Motor neuron (in vitro differentiated cells): ENCODE data around the gene SBNO2. TPM values are rescaled to one million over a fixed set of nuclear protein-coding genes. Genes with fewer than 3 reads are reported as not detected.

ENCODE experiments used
- ATAC-seq, 8 experiments: fragments of 200-7000 bp; cut with Tn5 transposase; replicated peaks in 6 of 8; 2 replicates each; pipeline ENCODE4 v1.8.0; 2021; ENCODE audit warnings: mild to moderate bottlenecking in 8 of 8, moderate library complexity in 8 of 8
- H3K27ac ChIP-seq, 2 donors: fragments of 250-450 bp; sonication (Bioruptor Pico); 2 replicates each; pipeline ENCODE4 v1.9.0; 2021; ENCODE audit warnings: antibody characterized with exemption in 2 of 2, mild to moderate bottlenecking in 2 of 2, moderate library complexity in 1 of 2
- H3K4me1 ChIP-seq, 2 donors: fragments of 250-450 bp; sonication (Bioruptor Pico); replicated peaks in 1 of 2; 2 replicates each; pipeline ENCODE4 v1.6.1; 2021; ENCODE audit warnings: antibody characterized with exemption in 2 of 2, mild to moderate bottlenecking in 2 of 2, moderate library complexity in 1 of 2
- H3K4me3 ChIP-seq, 5 donors: fragments of 250-450 bp; sonication (Bioruptor Pico); 2 replicates each; pipeline ENCODE4 v1.9.0; 2021; ENCODE audit warnings: antibody characterized with exemption in 5 of 5, mild to moderate bottlenecking in 5 of 5, moderate library complexity in 4 of 5
- WGBS, 10 experiments: fragments of 450-650 bp; shearing (Covaris generic); methylation state at CpG; one replicate each; pipeline ENCODE4 v1.0.0; 2022; 5-methylcytosine and 5-hydroxymethylcytosine counted together
- in situ Hi-C, 9 experiments: fragments of 400-800 bp; cut with MboI; loops; one replicate each; pipeline ENCODE4 v1.15.0; 2021; ENCODE audit warnings: low sequenced_read_pairs in 9 of 9, low pct_unique_long_range_greater_than_20kb in 2 of 9; ENCODE audit not compliant: unreplicated experiment in 9 of 9
- total RNA-seq, 8 experiments: library from RNA; unstranded; fragments of 300-600 nt; gene quantifications; 2 replicates each; pipeline versions ENCODE4 v1.2.3 to v1.2.4, GENCODE V29; 2022

The SBNO2 gene
- total RNA-seq, 8 experiments from 2014 or later, result 5.6 to 54.9 (median 22.5) TPM

DNA sequence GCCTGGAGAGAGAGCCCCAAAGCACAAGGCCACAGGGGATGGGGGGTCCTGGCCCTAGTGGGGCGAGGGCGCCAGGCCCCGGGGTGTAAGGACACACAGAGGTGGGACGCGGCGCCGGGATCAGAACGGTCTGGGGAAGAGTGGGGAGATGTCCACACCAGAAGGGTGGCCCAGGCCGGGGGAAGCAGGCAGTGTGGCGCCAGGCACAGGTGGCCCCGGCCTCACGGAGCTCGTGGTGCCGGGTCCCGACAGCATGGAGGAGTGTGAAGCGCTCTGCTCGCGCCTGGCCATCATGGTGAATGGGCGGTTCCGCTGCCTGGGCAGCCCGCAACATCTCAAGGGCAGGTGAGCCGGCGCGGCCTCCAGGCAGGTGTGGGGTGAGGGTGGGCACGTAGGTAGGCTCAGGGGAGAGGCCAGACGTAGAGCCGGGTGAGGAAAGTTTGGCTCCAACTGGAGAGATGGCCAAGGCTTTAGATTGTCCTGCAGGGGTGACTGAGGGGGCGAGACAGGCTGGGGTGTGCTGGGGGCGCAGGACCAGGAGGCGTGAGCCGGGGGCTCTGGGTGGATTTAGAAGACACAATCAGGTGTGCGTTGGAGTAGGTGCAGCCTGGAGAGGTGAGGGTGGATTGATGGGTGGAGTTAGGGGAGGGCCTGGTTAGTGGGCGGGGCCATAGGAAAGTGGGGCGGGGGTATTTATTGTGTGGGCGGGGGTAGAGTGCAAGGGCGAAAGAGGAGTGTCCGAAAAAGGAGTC is 110.0 kb downstream of the SBNO2 start:
- no peak for ATAC-seq
- H3K4me3 ChIP-seq, result no peak overlapping the region
- WGBS, 10 experiments, result 78 to 100% methylated on average over 2 to 4 of the region's 37 CpGs; no CpG with 5 or more reads in 8 of the 10 experiments

DNA sequence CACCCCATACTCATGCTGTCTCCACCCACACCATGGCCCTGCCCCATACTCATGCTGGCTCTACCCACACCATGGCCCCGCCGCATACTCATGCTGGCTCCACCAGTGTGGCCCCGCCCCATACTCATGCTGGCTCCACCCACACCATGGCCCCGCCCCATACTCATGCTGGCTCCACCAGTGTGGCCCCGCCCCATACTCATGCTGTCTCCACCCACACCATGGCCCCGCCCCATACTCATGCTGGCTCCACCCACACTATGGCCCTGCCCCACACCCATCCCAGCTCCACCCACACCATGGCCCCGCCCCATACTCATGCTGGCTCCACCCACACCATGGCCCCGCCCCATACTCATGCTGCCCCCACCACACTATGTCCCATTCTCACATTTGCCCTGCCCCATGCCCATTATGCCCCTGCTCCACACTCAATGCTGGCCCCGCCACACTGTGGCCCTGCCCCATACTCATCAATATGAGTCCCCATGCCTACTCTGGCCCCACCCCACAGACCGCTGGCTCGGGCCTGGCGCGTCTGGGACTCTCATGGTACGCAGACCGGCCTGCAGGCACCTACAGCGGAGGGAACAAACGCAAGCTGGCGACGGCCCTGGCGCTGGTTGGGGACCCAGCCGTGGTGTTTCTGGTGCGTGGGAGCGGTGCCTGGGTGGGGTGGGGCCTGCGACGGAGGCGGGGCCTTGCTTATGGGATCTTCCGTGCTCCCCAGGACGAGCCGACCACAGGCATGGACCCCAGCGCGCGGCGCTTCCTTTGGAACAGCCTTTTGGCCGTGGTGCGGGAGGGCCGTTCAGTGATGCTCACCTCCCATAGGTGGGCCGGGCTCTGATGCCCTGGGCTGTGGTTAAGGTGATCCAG is 110.8 kb downstream of the SBNO2 start:
- no peak overlapping the region for H3K27ac ChIP-seq
- no peak overlapping the region for H3K4me3 ChIP-seq
- peak in 2 of 8 experiments; percentile 7 to 17 for ATAC-seq
- H3K4me1 ChIP-seq, result peaks cover 12 to 19% of the 10 kb centered on the region in 2 donors
- WGBS, 10 experiments, result no CpG with 5 or more reads among the region's 37 CpGs
- in situ Hi-C loops, result no loop called here

More for the DNA sequence above, 110.0 kb downstream of the SBNO2 start:
- H3K4me1 ChIP-seq, result peaks cover 12 to 19% of the 10 kb centered on the region in 2 donors
- in situ Hi-C loops, result no loop called here
- H3K27ac ChIP-seq, result no peak overlapping the region

DNA sequence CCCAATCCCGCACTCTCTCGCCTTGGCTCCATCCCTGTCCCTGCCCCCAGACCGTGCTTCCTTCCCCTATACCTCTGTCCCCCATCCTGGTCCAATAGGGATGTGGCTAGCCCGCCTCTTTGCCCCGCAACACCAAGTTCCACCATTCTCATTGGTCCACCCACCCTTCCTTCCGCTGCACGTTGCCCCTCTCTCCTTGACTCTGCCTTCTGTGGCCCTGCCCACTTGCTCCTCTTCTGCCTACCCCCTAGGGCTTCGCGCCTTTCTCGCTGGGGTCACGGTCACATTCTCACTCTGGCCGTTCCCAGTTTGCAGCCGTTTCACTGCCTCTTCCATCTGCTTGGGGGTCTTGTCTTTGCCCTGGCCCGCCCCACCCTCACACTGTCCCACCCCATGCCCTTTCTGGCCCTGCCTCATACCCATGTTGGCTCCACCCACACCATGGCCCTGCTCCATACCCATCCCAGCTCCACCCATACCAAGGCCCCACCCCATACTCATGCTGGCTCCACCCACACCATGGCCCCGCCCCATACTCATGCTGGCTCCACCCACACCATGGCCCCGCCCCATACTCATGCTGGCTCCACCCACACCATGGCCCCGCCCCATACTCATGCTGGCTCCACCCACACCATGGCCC is 111.6 kb downstream of the SBNO2 start:
- H3K27ac ChIP-seq, result no peak overlapping the region
- no peak overlapping the region for H3K4me3 ChIP-seq
- in situ Hi-C loops, result no loop called here
- H3K4me1 ChIP-seq, result peaks cover 12 to 18% of the 10 kb centered on the region in 2 donors
- ATAC-seq, result no peak
- WGBS, 10 experiments, result 53 to 93% (median 70%) methylated on average over 2 to 6 of the region's 17 CpGs; no CpG with 5 or more reads in 5 of the 10 experiments

DNA sequence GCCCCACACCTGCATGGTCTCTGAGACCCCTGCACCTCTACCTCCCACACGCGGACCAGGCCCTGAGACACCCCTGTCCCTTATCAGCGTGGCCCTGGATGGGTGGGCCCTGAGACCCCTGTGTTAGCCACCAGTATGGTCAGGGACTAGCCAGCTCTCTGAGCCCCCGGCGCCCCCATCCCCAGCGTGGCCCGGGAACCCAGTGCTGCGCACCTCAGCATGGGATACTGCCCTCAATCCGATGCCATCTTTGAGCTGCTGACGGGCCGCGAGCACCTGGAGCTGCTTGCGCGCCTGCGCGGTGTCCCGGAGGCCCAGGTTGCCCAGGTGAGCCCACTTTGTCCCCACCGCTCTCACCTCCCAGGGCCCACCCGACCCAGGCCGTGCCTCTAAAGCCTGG is 112.1 kb downstream of the SBNO2 start:
- no peak for ATAC-seq
- H3K27ac ChIP-seq, result no peak overlapping the region
- WGBS, 10 experiments, result 77% methylated on average over 5 of the region's 20 CpGs; no CpG with 5 or more reads in 9 of the 10 experiments
- H3K4me1 ChIP-seq, result peaks cover 7 to 14% of the 10 kb centered on the region in 2 donors
- H3K4me3 ChIP-seq, result no peak overlapping the region
- in situ Hi-C loops, result no loop called here

DNA sequence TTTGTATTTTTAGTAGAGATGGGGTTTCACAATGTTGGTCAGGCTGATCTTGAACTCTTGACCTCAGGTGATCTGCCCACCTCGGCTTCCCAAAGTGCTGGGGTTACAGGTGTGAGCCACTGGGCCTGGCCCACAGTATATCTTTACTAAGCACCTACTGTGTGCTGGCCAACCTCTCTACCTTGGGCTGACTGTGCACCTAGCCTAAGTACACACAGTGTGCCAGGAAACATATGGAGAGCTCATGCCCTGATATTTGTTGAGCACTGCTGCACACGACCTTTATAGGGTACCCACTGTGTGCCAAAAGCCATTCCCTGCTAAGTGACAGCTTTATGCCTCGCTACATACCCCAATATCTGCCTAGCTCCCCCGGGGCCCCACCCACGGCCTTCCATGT is 113.4 kb downstream of the SBNO2 start:
- WGBS, 10 experiments, result 20 to 100% (median 70%) methylated on average over 1 of the region's 5 CpGs; no CpG with 5 or more reads in 6 of the 10 experiments
- no peak overlapping the region for H3K27ac ChIP-seq
- ATAC-seq, result no peak
- peaks cover 7 to 8% of the 10 kb centered on the region in 2 donors for H3K4me1 ChIP-seq
- H3K4me3 ChIP-seq, result no peak overlapping the region
- in situ Hi-C loops, result no loop called here

DNA sequence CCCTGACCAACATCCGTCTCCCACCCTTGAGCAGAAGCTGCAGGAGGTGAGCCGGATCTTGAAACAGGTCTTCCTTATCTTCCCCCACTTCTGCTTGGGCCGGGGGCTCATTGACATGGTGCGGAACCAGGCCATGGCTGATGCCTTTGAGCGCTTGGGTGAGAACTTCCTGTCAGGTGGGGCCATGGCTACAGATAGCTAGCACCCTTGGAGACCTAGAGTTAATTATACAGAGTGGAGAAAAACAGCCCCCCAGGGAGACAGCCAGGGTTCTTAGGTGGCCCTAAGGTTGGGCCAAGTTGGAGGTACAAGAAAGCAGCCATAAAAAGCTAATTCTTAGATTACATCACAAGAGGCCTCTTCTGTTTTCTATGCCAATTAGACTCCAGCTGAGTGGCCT is 116.0 kb downstream of the SBNO2 start:
- H3K4me1 ChIP-seq, result no peaks in the 10 kb centered on the region
- no peak for ATAC-seq
- no peak overlapping the region for H3K4me3 ChIP-seq
- in situ Hi-C loops, result no loop called here
- no peak overlapping the region for H3K27ac ChIP-seq
- 60 to 100% (median 96%) methylated on average over 1 to 4 of the region's 5 CpGs; no CpG with 5 or more reads in 4 of the 10 experiments for WGBS, 10 experiments

Other genes starting within 250 kb of the SBNO2 start
- gene ARID3A, start 248.2 kb downstream of the SBNO2 start, total RNA-seq, result 10 to 100 TPM in 4 of 8 experiments, 1 to 10 TPM in 4; 5.8 to 22.6 (median 10.3) TPM
- 10 to 100 TPM; 23.8 to 64.7 (median 36.2) TPM for gene WDR18, start 189.9 kb downstream of the SBNO2 start, total RNA-seq
- 1 to 10 TPM in 1 of 8 experiments, under 1 TPM in 6, not detected in 1; 0.08 to 1.1 (median 0.28) TPM for gene GRIN3B, start 173.8 kb downstream of the SBNO2 start, total RNA-seq
- 100 to 1,000 TPM in 2 of 8 experiments, 10 to 100 TPM in 6; 59.4 to 125 (median 87.8) TPM for gene TMEM259, start 153.1 kb downstream of the SBNO2 start, total RNA-seq
- under 1 TPM in 1 of 8 experiments, not detected in 7; under 0.01 TPM for gene RNU6-2, start 152.7 kb downstream of the SBNO2 start, total RNA-seq
- 100 to 1,000 TPM in 2 of 8 experiments, 10 to 100 TPM in 6; 24.9 to 141 (median 63.0) TPM for gene CNN2, start 147.7 kb downstream of the SBNO2 start, total RNA-seq
- 10 to 100 TPM in 4 of 8 experiments, 1 to 10 TPM in 4; 6.5 to 35.6 (median 9.1) TPM for gene ABCA7, start 134.2 kb downstream of the SBNO2 start, total RNA-seq
- 10 to 100 TPM in 1 of 8 experiments, 1 to 10 TPM in 7; 2.8 to 13.1 (median 5.7) TPM for gene ARHGAP45, start 107.1 kb downstream of the SBNO2 start, total RNA-seq
- gene POLR2E, start 78.9 kb downstream of the SBNO2 start, total RNA-seq, result 100 to 1,000 TPM in 4 of 8 experiments, 10 to 100 TPM in 4; 73.0 to 233 (median 103) TPM
- gene GPX4, start 70.3 kb downstream of the SBNO2 start, total RNA-seq, result 100 to 1,000 TPM; 331 to 509 (median 399) TPM
- 10 to 100 TPM; 30.1 to 61.1 (median 36.6) TPM for gene STK11, start 31.5 kb upstream of the SBNO2 start, total RNA-seq
- 10 to 100 TPM in 3 of 8 experiments, 1 to 10 TPM in 5; 1.2 to 18.0 (median 8.5) TPM for gene CBARP, start 63.7 kb upstream of the SBNO2 start, total RNA-seq
- 100 to 1,000 TPM in 3 of 8 experiments, 10 to 100 TPM in 5; 72.1 to 359 (median 83.5) TPM for gene ATP5F1D, start 67.5 kb upstream of the SBNO2 start, total RNA-seq
- gene MIDN, start 74.3 kb upstream of the SBNO2 start, total RNA-seq, result 10 to 100 TPM; 15.0 to 78.9 (median 35.1) TPM
- gene CIRBP, start 95.1 kb upstream of the SBNO2 start, total RNA-seq, result 1,000 to 10,000 TPM in 2 of 8 experiments, 100 to 1,000 TPM in 6; 354 to 1,038 (median 830) TPM
- 10 to 100 TPM; 14.2 to 88.9 (median 25.3) TPM for gene FAM174C, start 101.3 kb upstream of the SBNO2 start, total RNA-seq
- 1 to 10 TPM in 5 of 8 experiments, not detected in 3; 2.4 to 9.2 (median 4.5) TPM for gene EFNA2, start 111.6 kb upstream of the SBNO2 start, total RNA-seq
- 100 to 1,000 TPM in 1 of 8 experiments, 10 to 100 TPM in 7; 82.8 to 117 (median 89.1) TPM for gene NDUFS7, start 209.6 kb upstream of the SBNO2 start, total RNA-seq
- gene GAMT, start 227.3 kb upstream of the SBNO2 start, total RNA-seq, result 10 to 100 TPM; 18.6 to 38.9 (median 27.6) TPM
- gene DAZAP1, start 233.3 kb upstream of the SBNO2 start, total RNA-seq, result 100 to 1,000 TPM in 2 of 8 experiments, 10 to 100 TPM in 6; 32.3 to 129 (median 46.7) TPM